Measurements from ENCODE around the gene SCGN.

SCGN gene

GRCh38 chr6:25635886-25636317 lies 16.1 kb upstream of the SCGN start:
- Histone ChIP-seq H3K4me2 (ENCODE audit: low read length) (no peak overlapping the region), H2AFZ (no peak overlapping the region), H3K27me3 (ENCODE audit: control insufficient read depth, insufficient read depth, low read length) (no peaks in the 10 kb centered on the region), H3K9me3 (ENCODE audit: control insufficient read depth, low read length) (no peaks in the 10 kb centered on the region), H3K4me3 (ENCODE audit: low read depth, low read length) (no peak overlapping the region), H3K79me2 (no peaks in the 10 kb centered on the region), H3K9ac (no peak overlapping the region), H3K36me3 (ENCODE audit: control insufficient read depth, insufficient read depth, low read length) (no peaks in the 10 kb centered on the region), H3K4me1 (no peaks in the 10 kb centered on the region), H3K27ac (no peak overlapping the region)
- TF ChIP-seq, protein P1, sequence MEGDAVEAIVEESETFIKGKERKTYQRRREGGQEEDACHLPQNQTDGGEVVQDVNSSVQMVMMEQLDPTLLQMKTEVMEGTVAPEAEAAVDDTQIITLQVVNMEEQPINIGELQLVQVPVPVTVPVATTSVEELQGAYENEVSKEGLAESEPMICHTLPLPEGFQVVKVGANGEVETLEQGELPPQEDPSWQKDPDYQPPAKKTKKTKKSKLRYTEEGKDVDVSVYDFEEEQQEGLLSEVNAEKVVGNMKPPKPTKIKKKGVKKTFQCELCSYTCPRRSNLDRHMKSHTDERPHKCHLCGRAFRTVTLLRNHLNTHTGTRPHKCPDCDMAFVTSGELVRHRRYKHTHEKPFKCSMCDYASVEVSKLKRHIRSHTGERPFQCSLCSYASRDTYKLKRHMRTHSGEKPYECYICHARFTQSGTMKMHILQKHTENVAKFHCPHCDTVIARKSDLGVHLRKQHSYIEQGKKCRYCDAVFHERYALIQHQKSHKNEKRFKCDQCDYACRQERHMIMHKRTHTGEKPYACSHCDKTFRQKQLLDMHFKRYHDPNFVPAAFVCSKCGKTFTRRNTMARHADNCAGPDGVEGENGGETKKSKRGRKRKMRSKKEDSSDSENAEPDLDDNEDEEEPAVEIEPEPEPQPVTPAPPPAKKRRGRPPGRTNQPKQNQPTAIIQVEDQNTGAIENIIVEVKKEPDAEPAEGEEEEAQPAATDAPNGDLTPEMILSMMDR (IDR thresholded peaks at IDR 0.05): no peak

GRCh38 chr6:25637211-25637610 lies 14.8 kb upstream of the SCGN start:
- H3K79me2 ChIP-seq: no peaks in the 10 kb centered on the region
- H3K9me3 ChIP-seq (ENCODE audit: control insufficient read depth, low read length): no peaks in the 10 kb centered on the region
- H3K4me1 ChIP-seq: no peaks in the 10 kb centered on the region
- no peak overlapping the region for H3K4me3 ChIP-seq (ENCODE audit: low read depth, low read length)
- H2AFZ ChIP-seq: no peak overlapping the region
- no peak overlapping the region for H3K9ac ChIP-seq
- no peaks in the 10 kb centered on the region for H3K27me3 ChIP-seq (ENCODE audit: control insufficient read depth, insufficient read depth, low read length)
- no peak overlapping the region for H3K27ac ChIP-seq
- no peak overlapping the region for H3K4me2 ChIP-seq (ENCODE audit: low read length)
- TF ChIP-seq, protein P1 (IDR thresholded peaks at IDR 0.05): no peak
- H3K36me3 ChIP-seq (ENCODE audit: control insufficient read depth, insufficient read depth, low read length): no peaks in the 10 kb centered on the region

GRCh38 chr6:25637960-25638434 lies 14.0 kb upstream of the SCGN start:
- H2AFZ ChIP-seq: no peak overlapping the region
- H3K27me3 ChIP-seq (ENCODE audit: control insufficient read depth, insufficient read depth, low read length): no peaks in the 10 kb centered on the region
- H3K4me2 ChIP-seq (ENCODE audit: low read length): no peak overlapping the region
- H3K79me2 ChIP-seq: no peaks in the 10 kb centered on the region
- no peak overlapping the region for H3K4me3 ChIP-seq (ENCODE audit: low read depth, low read length)
- H3K9ac ChIP-seq: no peak overlapping the region
- no peaks in the 10 kb centered on the region for H3K36me3 ChIP-seq (ENCODE audit: control insufficient read depth, insufficient read depth, low read length)
- TF ChIP-seq, protein P1 (IDR thresholded peaks at IDR 0.05): no peak
- no peaks in the 10 kb centered on the region for H3K9me3 ChIP-seq (ENCODE audit: control insufficient read depth, low read length)
- H3K4me1 ChIP-seq: no peaks in the 10 kb centered on the region
- no peak overlapping the region for H3K27ac ChIP-seq

- Histone ChIP-seq H3K9ac (no peak overlapping the region), H3K4me1 (no peaks in the 10 kb centered on the region)
- TF ChIP-seq, protein P1 (IDR thresholded peaks at IDR 0.05): no peak
These were observed 12.4 kb upstream of the SCGN start for GRCh38 chr6:25639653-25640052.

GRCh38 chr6:25640446-25640845 lies 11.6 kb upstream of the SCGN start:
- TF ChIP-seq, protein P1 (IDR thresholded peaks at IDR 0.05): no peak
- Histone ChIP-seq H3K4me3 (ENCODE audit: low read depth, low read length) (no peak overlapping the region), H2AFZ (no peak overlapping the region), H3K4me2 (ENCODE audit: low read length) (no peak overlapping the region), H3K27ac (no peak overlapping the region), H3K9ac (no peak overlapping the region), H3K9me3 (ENCODE audit: control insufficient read depth, low read length) (no peaks in the 10 kb centered on the region), H3K36me3 (ENCODE audit: control insufficient read depth, insufficient read depth, low read length) (no peaks in the 10 kb centered on the region), H3K27me3 (ENCODE audit: control insufficient read depth, insufficient read depth, low read length) (no peaks in the 10 kb centered on the region), H3K79me2 (no peaks in the 10 kb centered on the region), H3K4me1 (no peaks in the 10 kb centered on the region)

More at GRCh38 chr6:25639653-25640052, 12.4 kb upstream of the SCGN start:
- Histone ChIP-seq H3K9me3 (ENCODE audit: control insufficient read depth, low read length) (no peaks in the 10 kb centered on the region), H2AFZ (no peak overlapping the region), H3K27ac (no peak overlapping the region), H3K4me2 (ENCODE audit: low read length) (no peak overlapping the region), H3K36me3 (ENCODE audit: control insufficient read depth, insufficient read depth, low read length) (no peaks in the 10 kb centered on the region), H3K27me3 (ENCODE audit: control insufficient read depth, insufficient read depth, low read length) (no peaks in the 10 kb centered on the region), H3K4me3 (ENCODE audit: low read depth, low read length) (no peak overlapping the region), H3K79me2 (no peaks in the 10 kb centered on the region)

Data from parathyroid adenoma (tissue), 2 donors.